ENCODE data around the gene COA1.
"Not testable (repeated sequence)": the region's sequence is repeated elsewhere in the genome, so short reads cannot be mapped to it uniquely, and the experiment has no call there.

Gene COA1

DNA sequence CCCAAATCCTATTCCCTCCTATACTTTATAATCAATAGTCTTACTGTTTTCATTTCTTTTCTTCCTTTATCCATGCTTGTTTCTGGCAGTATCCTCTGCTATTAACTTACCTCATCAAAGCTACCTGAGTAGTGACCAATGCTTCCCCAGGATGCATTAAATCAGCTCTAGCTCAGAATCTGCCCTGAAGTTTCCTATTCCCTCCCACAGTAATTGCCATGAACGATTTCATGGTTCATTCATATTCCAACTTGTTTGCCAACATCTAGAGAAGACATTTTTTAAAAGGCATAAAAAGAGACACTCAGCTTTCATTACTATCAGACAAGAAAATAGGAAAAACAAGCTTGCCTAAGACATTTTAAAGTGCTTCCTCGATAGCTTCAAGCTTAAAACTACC is 42.3 kb downstream of the COA1 start:
- no peak for DNase-seq

DNA sequence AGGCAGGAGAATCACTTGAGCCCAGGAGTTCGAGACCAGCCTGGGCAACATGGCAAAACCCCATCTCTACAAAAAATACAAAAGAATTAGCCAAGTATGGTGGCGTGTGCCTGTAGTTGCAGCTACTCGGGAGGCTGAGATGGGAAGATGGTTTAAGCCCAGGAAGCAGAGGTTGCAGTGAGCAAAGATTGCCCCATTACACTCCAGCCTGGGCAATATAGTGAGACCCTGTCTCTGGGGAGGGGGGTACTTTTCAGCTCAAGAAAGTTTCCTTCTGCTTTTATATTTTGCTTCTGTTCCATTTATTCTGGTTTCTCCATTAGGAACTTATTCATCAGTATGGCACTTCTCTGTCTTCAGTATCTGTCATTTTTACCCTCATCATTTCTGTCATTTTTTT is 48.6 kb downstream of the COA1 start:
- DNase-seq: no peak

DNA sequence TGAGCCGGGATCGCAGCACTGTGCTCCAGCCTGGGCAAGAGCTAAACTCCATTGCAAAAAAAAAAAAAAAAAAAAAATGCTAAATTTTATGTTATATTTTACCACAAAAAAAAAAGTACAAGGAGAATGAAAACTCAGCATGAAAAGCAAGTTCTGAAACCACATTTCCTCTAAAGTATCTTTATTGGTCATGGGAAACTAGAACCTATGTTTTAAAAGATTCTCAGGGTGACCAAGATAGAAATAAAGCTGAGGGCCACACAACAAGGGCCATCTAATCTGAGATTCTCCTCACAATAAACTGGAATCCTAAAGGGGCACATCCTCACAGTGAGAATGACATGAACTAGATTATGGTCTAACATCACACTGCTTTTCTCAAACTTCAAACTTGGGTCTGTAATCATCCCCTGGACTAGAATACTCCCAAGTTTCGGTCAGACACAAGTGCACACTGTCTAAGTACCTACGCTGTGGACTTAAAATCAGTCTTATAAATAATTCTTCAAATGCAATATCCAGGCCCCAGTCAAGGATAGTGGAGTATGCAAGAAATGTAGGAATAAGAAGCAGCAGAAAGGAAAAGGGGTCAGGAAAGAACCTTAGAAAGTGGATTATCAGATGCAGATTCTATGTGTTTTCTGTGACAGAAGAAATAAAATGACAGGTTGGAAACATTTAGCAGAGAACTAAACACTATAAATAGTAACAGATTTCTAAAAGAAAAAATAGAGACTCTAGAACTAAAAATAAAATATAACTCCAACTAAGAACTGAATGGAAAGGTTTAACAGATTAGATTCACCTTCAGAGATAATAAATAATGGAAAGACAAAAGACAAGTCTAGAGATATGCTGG is 49.9 kb downstream of the COA1 start:
- DNase-seq: no peak

DNA sequence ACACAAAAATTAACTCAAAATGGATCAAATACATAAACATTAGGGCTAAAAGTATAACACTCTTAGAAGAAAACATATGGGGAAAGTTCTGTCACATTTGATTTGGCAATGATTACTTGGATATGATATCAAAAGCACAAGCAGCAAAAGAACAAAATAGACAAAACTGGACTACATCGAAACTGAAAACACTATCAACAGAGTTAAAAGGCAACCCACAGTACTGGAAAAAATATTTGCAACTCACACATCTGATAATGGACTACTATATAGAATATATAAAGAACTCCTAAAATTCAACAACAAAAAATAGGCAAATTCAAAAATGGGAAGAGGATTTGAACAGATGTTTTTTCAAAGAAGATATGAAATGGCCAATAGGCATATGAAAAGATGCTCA is 51.0 kb downstream of the COA1 start:
- no peak for DNase-seq

DNA sequence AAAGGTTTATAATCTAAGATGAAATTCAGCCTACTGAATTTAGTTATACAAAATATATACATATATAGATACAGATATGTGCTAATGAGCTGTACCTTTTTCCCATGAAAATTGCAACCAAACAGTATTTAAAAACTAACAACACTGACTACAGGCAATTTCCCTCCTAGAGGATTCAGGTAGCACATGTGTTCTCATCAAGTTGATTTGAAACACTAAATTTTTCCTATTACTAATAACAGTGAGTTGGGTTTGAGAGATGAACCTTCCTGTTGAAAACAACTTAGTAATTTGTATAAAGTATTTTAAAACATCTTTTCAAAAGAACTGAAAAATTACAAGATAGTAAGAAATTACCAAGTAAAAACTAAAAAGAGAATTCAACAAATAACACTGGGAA is 51.5 kb downstream of the COA1 start:
- DNase-seq: no peak

DNA sequence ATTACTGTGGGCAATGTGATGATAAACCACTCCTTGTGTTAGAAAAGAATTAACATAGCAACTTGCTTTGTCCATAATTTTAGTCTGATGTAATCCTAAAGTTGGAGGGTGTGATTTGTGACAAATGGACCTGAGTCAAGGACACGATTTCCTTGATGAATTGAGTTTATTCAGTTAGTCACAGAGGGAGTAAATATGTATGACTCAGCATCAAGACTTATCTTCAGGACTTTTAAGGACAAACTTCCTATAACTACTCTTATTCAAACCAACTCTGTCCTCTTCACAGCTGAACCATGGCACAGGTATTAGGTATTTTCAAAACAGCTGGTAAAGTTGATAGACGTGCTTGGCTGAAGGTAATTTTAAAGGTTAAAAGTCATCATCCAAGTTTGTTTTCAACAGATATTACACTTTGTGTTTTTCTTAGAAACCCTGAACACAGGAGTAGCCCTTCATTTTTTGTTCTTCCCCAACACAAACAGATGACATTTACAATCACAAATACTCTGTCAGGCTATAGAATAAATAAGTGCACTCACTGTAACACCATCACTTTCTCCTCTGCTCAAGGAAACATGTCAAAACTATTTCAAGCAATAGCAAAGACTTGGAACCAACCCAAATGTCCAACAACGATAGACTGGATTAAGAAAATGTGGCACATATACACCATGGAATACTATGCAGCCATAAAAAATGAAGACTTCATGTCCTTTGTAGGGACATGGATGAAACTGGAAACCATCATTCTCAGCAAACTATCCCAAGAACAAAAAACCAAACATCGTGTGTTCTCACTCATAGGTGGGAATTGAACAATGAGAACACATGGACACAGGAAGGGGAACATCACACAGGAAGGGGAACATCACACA is 54.5 kb downstream of the COA1 start:
- DNase-seq: no peak

DNA sequence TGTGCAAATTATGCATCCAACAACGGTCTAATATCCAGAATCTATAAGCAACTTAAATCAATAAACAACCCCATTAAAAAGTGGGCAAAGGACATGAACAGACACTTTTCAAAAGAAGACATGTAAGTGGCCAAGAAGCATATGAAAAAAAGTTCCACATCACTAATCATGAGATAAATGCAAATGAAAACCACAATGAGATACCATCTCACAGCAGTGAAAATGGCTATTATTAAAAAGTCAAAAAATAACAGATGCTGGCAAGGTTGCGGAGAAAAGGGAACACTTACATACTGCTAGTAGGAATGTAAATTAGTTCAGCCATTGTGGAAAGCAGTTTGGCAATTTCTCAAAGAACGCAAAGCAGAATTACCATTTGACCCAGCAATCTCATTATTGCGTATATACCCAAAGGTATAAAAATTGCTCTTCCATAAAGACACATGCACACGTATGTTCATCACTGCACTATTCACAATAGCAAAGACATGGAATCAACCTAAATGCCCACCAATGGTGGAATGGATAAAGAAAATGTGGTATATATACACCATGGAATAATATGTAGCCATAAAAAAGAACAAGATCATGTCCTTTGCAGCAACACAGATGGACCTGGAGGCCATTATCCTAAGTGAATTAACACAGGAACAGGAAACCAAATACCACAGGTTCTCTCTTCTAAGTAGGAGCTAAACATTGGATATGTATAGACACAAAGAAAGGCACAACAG is 55.9 kb downstream of the COA1 start:
- DNase-seq: not testable (repeated sequence)

DNA sequence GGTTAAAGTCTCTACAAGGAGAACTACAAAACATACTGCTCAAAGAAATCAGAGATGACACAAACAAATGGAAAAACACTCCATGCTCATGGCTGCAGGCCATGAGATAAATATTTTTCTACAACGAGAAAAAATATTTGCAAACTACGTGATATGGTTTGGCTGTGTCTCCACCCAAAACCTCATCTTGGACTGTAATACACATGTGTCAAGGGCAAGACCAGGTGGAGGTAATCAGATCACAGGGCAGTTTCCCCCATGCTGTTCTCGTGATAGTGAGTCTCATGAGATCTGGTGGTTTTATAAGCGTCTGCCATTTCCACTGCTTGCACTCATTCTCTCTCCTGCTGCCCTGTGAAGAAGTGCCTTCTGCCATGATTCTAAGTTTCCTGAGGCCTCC is 57.8 kb downstream of the COA1 start:
- no peak for DNase-seq

DNA sequence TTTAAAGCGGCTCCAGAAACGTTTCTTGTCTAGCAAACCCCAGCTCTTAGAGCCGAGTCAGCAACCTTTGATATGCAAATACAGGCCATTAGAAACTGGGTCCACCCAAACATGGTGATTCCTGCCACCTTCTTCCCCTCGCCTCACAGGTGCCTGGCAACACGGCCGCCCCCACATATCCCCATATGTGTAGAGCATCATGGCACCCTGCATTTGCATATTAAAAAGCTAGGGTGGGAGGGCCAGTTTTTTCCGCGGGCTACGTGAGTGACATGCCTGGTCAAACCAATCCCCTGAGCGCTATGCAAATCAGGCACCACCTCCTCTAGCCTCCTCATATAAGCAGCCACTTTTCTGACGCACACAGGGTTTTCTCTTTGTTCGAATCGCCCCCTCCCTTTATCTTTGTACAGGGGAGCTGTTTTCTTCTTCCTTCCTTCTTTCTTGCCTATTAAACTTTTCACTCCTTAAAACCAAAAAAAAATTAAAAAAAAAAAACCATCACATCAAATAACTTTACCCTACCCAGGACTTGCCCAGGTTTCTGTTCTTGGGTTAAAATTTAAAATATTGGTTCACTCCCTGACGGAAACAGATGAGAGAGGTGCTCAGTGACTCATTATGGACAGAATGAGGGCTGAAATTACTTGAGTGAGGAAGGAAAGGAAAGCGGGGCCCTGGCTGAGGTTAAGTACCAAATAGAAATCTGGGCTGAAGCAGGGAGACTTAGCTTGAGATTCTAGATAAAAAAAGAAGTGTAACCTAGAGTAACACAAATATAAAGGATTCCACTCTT is 59.8 kb downstream of the COA1 start:
- DNase-seq: peak; percentile 71 to 79

DNA sequence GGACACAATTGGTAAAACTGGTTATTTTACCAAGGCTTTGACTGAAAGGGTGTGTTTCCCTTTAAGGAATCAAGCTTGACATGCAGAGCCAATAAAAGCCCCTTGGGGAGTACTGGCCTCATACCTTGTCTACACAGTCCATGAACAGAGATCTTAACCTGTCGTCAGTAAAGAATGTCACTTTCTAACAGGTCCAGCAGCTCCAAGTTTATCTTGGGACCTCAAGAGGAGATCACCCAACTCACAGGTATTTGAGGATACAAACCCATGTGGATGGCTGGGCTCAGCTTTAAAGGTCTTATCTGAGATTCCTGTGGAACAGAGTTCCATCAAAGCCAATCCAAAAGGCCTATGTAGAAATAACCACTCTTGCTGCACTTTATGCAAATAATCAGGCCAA is 61.3 kb downstream of the COA1 start:
- no peak for DNase-seq

DNA sequence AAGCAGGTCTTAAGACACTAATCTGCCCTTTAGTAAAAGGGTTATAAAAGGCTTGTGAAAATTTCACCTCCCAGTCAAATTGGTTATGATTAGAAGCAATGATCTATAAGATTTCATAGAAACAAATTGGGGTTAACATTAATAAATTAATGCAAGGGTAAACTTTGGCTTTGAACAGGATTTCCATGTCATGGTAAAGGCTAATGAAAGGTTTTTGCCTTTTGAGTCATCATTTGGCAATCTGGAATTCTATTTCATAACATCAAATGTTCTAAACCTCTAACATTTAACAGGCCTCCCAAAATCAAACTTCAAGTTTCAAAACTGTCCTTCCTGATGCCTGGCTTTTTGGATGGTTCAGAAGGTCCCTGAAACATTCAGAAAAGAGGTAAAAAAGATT is 62.4 kb downstream of the COA1 start:
- DNase-seq: no peak

DNA sequence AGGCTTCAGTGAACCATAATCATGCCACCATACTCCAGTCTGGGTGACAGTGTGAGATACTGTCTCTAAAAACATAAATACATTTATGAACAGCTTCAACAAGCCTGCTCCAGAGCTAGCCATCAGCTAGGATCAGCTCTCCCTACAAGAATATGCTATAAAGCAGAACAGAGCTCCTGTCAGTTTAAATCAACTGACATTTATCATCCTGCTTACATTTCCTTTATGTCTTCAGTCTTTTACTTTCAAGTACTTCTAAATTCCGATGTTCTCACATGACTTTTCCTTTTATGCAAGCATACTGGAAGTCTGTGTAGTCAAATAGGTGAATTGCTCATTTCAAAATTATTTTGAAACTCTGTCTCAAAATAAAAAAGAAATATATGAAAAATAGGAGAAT is 64.6 kb downstream of the COA1 start:
- no peak for DNase-seq

DNA sequence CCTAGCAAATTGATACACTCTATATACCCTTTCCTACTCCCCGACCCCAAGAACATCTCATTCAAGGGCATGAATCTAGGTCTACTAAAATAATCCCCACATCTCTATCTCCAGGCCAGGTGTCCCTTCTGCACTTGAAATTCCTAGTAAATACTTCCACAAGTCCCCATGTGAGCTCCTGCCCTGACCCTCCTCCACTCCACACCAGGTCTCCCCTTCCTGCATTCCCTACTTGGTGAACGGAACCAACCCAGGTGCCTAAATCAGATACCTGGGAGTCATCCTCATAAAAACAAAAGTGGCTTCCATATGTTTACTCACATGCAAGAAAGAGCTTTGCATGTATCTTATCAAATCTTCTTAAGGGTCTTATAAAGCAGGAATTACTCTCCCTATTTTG is 69.2 kb downstream of the COA1 start:
- DNase-seq: no peak

DNA sequence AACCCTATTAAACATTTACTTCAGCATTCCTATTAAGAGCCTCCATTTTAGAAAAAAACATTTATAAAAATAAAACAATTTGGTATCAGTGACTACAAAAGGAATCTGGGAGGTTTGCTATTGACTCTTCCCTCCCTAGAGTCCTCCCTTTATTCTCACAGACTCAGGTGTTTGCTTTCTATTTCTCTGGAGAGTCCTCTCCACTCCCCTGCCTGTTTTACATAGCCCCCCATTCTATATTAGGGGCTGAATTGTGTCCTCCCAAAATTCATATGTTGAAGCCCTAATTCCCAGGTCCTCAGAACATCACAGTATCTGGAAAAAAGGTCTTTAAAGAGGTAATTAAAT is 69.8 kb downstream of the COA1 start:
- DNase-seq: no peak

DNA sequence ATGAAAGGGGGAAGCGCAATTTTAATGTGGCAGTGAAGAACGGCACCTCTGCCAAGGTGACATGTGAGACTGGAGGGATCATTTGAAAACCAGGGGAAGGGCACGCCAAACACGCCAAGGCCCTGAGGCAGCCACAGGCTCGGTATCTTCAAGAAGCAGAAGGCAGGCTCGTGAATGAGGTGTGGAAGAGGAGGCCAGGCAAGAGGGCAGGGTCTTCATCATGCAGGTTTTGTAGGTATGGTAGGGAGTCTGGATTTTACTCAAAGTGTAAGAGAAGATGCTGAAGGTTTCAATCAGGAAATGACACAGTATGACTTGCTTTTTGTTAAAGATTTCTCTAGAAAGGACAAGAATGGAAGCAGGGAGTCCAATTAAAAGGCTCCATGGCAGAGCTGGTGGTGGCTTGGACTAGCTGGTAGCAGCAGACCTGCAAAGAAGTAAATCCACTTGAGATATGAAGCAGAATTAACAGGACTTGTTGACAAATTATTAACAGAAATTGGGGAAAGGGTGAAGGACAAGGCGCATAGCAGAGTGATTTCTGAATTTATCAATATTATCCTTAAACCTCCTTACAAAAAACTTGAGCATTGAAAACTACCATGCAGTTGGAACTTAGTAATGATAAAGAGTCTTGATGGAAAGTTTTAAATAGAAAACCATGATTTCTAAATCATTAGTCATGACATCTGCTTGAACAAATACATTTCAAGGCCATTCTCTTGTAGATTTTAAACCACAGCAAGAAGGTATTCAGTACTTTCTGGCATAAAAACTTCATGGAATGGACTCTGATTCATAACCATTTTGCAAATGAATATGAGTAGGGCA is 70.4 kb downstream of the COA1 start:
- no peak for DNase-seq

DNA sequence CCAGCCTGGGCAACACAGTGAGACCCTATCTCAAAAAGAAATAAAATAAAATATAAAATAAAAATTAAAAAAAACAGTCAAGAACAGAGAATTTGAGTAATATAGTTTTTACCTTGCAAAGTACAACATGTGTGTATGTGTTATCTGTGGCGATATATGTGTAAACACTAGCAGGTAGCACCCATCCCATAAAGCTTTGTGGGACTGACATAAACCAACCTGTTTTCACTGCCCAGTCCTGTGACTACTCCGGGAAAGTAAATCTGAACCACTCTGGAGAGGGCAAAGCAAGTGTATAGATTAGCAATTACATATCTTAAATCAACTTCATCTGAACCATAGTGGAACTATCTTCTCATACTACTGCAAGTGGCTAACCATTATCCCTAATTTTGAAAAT is 72.3 kb downstream of the COA1 start:
- no peak for DNase-seq

DNA sequence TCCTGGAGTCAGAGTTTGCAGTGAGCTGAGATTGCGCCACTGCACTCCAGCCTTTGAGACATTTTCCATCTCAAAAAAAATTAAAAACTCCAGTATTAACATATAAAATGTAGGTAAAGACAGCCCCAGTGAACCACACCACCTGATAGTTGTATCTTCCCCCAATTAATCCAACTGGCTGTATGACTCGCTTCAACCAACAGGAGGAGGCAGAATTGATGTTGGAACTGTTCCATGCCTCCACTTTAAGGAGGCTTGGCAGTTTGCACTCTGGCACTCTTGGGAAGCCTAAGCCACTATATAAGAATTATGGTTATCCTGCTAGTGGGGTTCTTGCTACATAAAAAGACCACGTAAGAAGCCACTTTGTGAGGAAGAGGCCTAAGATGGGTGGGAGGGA is 73.7 kb downstream of the COA1 start:
- DNase-seq: no peak

DNA sequence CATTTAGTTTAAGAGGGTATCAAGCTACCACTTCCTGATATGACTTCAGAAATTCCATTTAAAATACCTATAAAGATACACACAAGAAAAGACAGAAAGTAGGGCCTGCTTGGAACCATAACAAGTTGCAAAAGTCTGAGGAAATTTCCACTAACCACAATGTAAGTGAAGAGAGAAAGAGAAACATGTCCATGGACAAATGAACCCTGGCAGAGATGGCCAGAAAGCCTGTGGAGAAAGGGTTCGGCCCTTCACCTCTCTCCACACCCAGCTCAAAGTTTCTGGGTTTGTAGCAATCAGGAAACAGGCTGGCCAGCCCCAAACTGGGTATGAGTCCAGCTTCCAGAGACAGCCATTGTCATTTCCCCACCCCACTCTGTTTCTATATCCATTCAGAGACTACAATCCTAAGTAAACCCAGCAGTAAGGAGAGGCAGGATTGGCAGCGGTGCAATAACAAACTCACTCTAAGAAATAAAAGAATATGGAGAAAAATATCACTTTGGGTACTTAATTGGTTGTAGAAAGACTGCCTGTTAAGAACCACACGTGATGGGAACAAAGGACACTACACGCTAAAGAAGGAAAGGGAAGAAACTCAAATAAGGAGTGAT is 75.3 kb downstream of the COA1 start:
- DNase-seq: no peak

DNA sequence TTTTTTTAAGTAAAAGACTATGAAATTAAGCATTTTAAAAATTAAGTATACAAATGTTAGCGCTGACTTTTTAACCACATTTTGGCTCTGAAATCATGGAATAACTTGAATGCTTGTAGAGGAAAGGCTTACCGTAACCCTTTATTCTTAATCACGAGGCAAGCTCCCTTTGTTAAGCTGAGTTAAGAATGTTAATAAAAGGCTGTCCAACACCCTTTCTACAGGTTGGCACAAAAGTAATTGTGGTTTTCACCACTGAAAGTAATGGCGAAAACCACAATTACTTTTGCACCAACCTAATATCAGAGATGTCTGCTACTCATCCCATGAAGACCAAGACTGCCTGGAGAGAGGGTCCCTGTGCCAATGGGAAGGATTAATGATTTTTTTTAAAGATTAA is 75.9 kb downstream of the COA1 start:
- no peak for DNase-seq

DNA sequence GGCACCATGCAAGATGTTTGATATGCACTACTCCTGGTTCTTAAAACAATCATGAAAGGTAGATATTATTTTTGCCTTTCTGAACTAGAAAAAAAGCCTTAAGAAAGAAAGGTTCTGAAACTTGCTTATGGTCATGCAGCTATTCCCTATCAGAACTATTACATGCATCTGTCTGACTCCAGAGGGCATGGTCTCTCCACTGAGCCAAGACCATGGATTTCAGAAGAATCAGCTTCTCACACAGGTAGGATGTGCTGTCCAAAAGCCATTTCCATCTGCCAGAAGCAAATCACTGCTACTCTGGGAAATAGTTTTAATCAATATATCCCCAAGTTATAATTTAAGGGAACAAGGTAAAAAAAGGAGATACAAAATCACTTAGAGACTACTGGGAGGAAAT is 77.0 kb downstream of the COA1 start:
- no peak for DNase-seq

DNA sequence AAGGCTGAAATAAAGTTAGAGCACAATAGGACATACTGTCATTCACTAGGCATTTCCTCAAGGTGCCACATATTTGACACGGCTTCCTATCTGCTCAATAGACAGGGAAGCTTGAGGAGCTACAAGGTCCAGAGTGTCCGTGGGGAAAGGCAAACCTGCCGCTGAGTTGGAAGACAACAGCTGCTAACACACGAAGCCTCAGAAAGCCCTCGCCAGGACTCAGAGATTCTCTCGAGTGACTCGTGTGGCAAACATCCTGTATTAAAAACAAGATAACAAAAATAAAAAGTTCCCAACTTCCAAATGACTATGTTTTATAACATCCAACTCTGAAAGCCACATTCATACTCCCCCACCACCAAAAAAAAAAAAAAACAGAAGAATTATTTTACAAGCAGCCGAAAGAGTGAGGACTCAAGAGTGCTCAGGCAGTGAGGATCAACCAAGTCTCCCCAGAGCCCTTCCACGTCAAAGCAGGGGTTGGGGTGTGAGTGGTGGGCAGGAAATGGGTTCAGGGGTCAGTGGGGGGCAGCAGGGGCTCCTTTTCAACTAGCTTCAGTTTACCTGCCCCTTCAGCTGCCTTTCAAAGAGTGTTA is 78.8 kb downstream of the COA1 start:
- DNase-seq: no peak

Measured in activated CD4-positive, alpha-beta T cell treated with anti-CD3 and anti-CD28 coated beads, Interleukin-2, amount 50 U/mL, for 4 hours (primary cell).